Activated CD4-positive, alpha-beta T cell treated with anti-CD3 and anti-CD28 coated beads for 48 hours (primary cell): ENCODE data around the gene TMUB1.

ENCODE experiments used
- DNase-seq: peaks from one replicate; pipeline ENCODE4 v3.0.0-alpha.2; 2020

TMUB1 gene

GRCh38 chr7:151101621-151102396, 18.5 kb upstream of the TMUB1 start:
- DNase-seq: no peak

DNA sequence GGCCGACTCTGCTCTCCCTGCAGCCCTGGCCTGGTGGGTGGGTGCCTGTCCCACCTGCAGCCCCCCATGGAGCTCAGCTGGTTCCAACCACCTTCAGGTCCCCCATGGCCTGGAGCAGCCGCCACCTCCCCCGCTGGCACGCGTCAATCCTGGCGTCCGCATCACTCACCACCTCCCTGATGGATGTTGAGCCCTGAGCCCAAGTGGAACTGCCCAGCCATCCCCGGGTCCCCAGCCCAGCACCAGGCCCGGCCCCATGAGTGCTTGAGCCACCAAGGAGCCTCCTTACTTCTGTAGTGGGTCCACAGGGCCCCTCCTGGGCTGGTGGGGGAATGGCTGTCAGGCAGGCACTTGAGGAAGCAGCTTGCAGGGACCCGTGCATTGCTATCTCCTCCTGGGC, 17.6 kb upstream of the TMUB1 start:
- no peak for DNase-seq

- DNase-seq: no peak
Measured at GRCh38 chr7:151099486-151100211, 16.4 kb upstream of the TMUB1 start.

DNA sequence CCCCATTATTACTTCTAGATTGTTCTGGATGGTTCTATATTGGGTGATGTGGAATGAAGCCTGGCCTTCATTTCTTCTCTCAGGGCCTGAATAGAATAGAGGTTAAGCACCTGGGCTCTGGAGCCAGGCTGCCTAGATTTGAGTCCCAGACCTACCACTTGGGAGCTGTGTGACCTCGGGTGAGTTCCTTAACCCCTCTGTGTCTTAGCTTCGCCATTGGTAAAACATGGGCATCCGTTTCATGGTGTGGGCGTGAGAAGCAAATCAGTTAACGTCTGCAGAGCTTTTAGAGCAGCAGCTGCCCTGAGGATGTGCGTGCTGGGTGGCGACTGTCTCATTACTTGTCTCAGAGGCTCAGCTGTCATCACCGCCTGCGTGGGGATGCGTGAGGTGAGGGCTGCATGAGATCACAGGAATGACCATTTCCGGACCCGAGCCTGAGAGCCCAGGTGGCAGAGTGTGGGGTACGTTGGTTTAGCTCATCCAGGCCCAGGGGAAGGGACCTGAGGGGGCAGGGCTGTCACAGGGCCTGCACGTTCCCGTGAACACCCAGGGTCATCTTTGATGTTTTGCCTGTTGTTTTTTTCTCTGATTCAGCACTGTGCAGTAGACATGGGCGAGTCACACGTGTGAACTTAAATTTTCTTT, 12.7 kb upstream of the TMUB1 start:
- no peak for DNase-seq

DNA sequence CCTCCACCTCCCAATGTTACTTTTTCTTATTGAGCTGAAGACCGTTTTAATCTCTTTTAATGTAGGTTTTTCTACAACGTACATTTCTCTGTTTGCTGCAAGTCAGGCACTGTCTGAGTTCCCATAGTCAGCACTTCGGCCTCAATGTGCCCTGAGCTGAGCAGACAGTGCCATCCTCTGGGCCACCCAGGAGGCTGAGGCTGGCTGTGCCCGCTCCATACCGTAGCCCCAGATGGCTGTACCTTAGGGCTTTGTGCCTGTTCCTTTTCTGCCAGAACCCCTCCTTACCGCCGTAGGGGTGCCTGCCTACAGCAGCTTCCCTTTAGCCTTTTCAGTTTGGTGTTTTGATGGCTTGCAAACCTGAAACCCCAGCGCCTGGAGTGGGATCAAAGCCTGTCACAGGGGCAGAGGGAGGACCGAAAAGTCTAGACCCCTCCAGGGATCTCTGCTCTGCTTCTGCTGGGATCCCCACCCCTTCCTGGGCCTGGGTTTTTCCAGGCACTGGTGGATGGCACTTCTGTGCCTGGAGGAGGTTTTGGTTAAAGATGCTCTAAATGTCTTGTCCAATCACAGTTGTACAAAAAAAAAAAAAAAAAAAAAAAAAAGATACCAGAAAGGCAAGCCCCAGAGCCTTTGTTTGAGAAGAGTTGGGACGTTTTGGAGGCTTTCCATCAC, 12.0 kb upstream of the TMUB1 start:
- DNase-seq: no peak

DNA sequence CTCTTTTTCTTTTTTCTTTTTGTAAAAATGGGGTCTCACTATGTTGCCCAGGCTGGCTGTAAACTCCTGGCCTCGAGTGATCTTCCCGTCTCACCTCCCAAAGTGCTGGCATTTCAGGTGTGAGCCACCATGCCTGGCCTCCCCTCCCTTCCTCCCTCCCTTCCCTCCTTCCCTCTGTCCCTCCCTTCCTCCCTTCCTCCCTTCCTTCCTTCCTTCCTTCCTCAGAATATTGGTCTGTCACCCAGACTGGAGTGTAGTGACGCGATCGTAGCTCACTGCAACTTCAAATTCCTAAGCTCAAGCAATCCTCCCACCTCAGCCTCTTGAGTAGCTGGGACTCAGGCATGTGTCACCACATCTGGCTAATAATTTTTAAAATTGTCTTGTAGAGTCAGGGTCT, 11.4 kb upstream of the TMUB1 start:
- no peak for DNase-seq

DNA sequence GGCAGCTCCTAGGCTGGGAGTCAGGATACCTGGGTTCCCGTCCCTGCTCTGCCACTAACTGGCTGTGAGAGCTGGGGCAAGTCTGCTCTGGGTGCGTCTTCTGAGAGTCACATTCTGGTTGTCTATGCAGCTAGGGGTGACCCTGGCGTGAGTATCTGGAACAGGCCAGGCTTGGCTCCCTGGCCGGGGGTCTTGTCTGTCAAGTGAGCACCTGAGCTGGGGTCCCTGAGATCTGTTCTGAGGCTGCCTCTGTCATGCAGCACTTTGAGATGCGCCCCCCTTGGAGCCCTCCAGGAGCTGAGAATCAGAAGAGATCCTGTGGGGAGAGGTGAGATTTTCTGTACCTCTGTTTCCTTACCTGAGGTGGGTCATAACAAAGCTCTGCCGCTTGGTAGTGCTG, 10.5 kb upstream of the TMUB1 start:
- no peak for DNase-seq

- no peak for DNase-seq
Measured at GRCh38 chr7:151091988-151092387, 8.7 kb upstream of the TMUB1 start.

DNA sequence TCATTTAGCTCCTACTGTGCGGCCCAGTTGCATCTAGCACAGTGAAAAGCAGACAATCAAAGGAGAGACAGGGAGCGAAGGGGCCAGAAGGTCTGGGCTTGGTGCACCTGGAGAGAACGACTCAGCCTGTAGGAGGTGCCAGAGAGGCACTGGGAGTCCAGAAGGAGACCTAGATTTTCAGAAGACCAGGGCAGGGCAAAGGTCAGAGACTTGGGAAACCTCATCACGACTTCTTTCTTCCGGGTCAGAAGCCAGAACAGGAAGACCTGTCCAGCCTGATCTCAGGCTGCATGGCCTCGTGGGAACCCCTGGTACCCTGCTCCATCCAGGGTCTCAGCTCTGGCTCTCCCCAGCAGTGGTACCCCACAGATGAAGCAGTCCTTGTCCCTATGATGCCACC, 8.1 kb upstream of the TMUB1 start:
- peak; percentile 51 for DNase-seq

GRCh38 chr7:151091003-151091402, 7.7 kb upstream of the TMUB1 start:
- no peak for DNase-seq

GRCh38 chr7:151089893-151090730, 6.8 kb upstream of the TMUB1 start:
- DNase-seq: no peak

GRCh38 chr7:151088856-151089699, 5.8 kb upstream of the TMUB1 start:
- no peak for DNase-seq

- DNase-seq: no peak
Measured at GRCh38 chr7:151088019-151088855, 4.9 kb upstream of the TMUB1 start.

DNA sequence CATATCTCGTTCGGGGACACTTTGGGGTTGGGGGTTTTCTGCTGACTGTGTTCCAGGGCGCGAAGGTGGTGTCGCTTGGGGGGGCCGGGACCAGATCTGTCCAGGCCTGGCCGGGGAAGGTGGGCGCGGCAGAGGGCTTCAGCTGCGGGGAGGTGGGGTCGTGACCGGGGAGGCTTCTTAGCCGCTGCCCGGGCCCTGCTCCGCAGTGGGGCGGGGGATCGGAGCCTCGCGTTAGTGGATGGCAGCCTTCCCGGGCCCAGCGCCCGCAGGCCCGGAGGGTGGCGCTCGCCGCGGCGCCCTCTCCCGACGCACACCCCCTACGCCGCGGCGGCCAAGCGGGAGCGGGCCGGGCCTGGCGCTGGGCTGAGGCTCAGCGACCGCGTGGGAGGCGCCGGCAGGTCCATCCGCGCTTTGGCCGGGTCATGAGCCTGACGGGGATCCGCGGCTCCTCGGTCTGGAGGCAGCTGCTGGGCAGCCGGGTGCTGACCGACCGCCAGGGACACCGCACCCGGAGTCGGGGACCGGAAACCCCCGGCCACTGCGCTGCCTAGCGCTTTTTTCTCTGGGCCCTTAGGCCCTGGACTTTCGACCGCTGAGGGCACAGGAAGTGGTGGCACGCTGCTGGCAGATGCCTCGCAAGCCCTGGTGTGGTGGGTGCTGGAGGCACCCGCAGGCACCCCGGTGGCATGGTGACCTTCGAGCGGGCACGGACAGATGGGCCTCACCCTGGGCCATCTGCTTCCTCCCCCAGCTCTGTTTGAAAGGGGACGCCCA, 4.1 kb upstream of the TMUB1 start:
- DNase-seq: peak; percentile 51

DNA sequence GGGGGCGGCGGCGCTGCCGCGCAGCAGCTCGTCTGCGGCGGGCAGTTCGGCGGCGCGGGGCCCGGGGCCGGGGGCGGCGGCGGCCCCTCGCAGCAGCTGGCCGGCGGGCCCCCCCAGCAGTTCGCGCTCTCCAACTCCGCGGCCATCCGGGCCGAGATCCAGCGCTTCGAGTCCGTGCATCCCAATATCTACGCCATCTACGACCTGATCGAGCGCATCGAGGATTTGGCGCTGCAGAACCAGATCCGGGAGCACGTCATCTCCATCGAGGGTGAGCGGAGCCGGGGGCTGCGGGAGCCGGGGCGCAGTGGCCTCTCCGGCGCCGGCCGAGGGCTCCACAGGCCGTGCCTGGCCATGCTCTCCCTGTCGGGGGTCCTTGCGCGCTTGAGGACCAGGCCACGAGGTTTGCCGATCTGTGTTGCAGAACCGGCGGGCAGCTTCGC, 3.5 kb upstream of the TMUB1 start:
- DNase-seq: peak; percentile 54

DNA sequence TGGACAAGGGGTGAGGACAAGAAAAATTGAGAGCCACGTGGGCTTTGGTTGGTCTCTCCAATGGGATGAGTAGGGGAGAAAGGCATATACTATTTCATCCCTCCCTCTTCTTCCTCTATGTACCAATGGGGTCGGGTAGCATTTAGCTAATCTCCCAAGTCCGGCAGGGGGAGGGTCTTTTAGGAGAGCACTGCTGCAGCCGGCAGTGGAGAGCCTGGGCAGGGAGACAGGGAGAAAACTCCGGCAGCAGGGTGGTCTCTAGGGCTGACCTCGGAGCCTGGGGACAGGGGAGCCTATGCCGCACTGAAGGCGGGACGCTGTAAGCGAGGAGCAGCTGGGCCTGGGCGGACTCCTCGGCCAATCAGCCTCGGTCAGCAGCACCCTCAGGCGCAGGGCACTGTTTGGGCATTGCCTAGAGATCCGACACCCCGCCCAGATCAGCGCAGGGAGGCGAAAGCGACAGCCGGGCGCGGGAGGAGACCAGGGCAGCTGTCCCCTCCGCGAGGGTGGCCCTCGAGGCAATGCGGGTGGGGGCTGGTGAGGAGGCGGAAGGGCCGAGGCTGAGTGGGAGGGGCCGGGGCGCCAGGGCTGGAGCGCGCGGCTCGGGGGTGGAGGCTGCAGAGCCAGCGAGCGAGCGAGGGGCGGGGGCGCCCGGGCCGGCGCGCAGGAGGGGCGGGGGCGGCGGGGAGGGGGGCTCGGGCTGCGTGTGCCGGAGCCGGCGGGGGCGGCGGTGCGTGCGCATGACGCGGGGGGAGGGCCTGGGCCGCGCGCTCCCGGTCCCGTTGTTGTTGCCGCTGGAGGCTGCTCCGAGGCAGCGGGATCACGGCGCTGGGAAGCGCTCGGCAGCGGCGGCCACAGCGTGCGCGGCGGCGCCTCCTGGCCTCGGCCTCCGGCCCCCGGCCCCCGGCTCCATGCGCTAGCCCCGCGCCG, 2.7 kb upstream of the TMUB1 start, which contains the start of gene AGAP3:
Gene AGAP3, plus strand, starts transcription at position 785 of the 930 bp plus-strand sequence. CDS start 267 bp downstream, outside the sequence.
- DNase-seq: peak; percentile 62

DNA sequence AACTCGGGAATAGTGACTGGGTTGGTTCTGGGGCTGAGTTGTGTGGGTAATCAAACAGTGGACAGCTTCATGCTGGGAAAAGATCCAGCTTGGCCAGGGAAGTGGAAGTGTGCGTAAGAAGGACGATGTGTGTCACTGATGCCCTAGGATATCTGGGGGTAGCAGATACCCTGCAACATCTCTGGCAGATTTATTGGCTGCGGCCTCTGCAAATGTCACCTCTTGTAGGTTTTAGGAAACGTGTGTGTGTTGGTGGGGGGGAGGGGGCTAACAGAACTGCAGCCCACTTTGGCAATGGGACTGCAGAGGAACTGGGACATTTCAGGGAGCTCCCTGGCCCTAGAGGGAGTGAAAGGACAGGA, 2.0 kb upstream of the TMUB1 start:
- no peak for DNase-seq

GRCh38 chr7:151083824-151084160, 499 bp upstream of the TMUB1 start:
- DNase-seq: no peak
